Measurements from ENCODE around the gene ETNPPL.
"Not testable (repeated sequence)": the region's sequence is repeated elsewhere in the genome, so short reads cannot be mapped to it uniquely, and the experiment has no call there.

ETNPPL gene

GRCh38 chr4:108725457-108725856 lies 37.4 kb downstream of the ETNPPL start:
- Histone ChIP-seq H3F3A (ENCODE audit: insufficient read depth) (no peaks in the 10 kb centered on the region), H4K20me1 (ENCODE audit: low read depth, low read length) (no peaks in the 10 kb centered on the region)

GRCh38 chr4:108717386-108717785 lies 45.5 kb downstream of the ETNPPL start:
- Histone ChIP-seq H3K9me2 (replicated peaks; ENCODE audit: insufficient read depth, low read length) (no peaks in the 10 kb centered on the region), H3K9ac (ENCODE audit: low read length) (no peak overlapping the region), H3K27me3 (ENCODE audit: low read length) (no peaks in the 10 kb centered on the region), H4K20me1 (ENCODE audit: low read depth, low read length) (no peaks in the 10 kb centered on the region), H3K27ac (ENCODE audit: low read depth, low read length) (no peak overlapping the region), H3K4me3 (ENCODE audit: insufficient read depth, low read length, poor library complexity, severe bottlenecking) (no peak overlapping the region), H3K4me2 (ENCODE audit: low read depth, low read length, poor library complexity, severe bottlenecking) (no peak overlapping the region), H3K79me2 (ENCODE audit: insufficient read depth, low read length) (no peaks in the 10 kb centered on the region), H2AFZ (ENCODE audit: low read depth, low read length, severe bottlenecking) (no peak overlapping the region), H3K36me3 (ENCODE audit: low read length) (no peaks in the 10 kb centered on the region), H3K9me3 (ENCODE audit: insufficient read depth, low read length) (no peaks in the 10 kb centered on the region), H3F3A (ENCODE audit: insufficient read depth) (no peaks in the 10 kb centered on the region)
- TF ChIP-seq CTCF (IDR thresholded peaks at IDR 0.05; ENCODE audit: insufficient read depth, low read length, poor library complexity, severe bottlenecking), result no peak
- no peak for TF ChIP-seq EZH2phosphoT487 (conservative IDR thresholded peaks at IDR 0.05; ENCODE audit: low read length)

More at GRCh38 chr4:108725457-108725856, 37.4 kb downstream of the ETNPPL start:
- no peak overlapping the region for H2AFZ ChIP-seq (ENCODE audit: low read depth, low read length, severe bottlenecking)
- H3K9me2 ChIP-seq (replicated peaks; ENCODE audit: insufficient read depth, low read length), result no peaks in the 10 kb centered on the region
- H3K9ac ChIP-seq (ENCODE audit: low read length), result no peak overlapping the region
- no peaks in the 10 kb centered on the region for H3K27me3 ChIP-seq (ENCODE audit: low read length)
- no peak overlapping the region for H3K4me2 ChIP-seq (ENCODE audit: low read depth, low read length, poor library complexity, severe bottlenecking)
- no peak overlapping the region for H3K4me3 ChIP-seq (ENCODE audit: insufficient read depth, low read length, poor library complexity, severe bottlenecking)
- H3K27ac ChIP-seq (ENCODE audit: low read depth, low read length), result no peak overlapping the region
- no peaks in the 10 kb centered on the region for H3K36me3 ChIP-seq (ENCODE audit: low read length)
- no peaks in the 10 kb centered on the region for H3K79me2 ChIP-seq (ENCODE audit: insufficient read depth, low read length)
- no peaks in the 10 kb centered on the region for H3K9me3 ChIP-seq (ENCODE audit: insufficient read depth, low read length)
- TF ChIP-seq EZH2phosphoT487 (conservative IDR thresholded peaks at IDR 0.05; ENCODE audit: low read length), result no peak

GRCh38 chr4:108716340-108716739 lies 46.5 kb downstream of the ETNPPL start:
- TF ChIP-seq CTCF (IDR thresholded peaks at IDR 0.05; ENCODE audit: insufficient read depth, low read length, poor library complexity, severe bottlenecking), result no peak
- no peak for TF ChIP-seq EZH2phosphoT487 (conservative IDR thresholded peaks at IDR 0.05; ENCODE audit: low read length)
- Histone ChIP-seq H3K9me3 (ENCODE audit: insufficient read depth, low read length) (no peaks in the 10 kb centered on the region), H3K4me3 (ENCODE audit: insufficient read depth, low read length, poor library complexity, severe bottlenecking) (no peak overlapping the region)

GRCh38 chr4:108714880-108715279 lies 48.0 kb downstream of the ETNPPL start:
- Histone ChIP-seq H2AFZ (ENCODE audit: low read depth, low read length, severe bottlenecking) (no peak overlapping the region), H3K9ac (ENCODE audit: low read length) (no peak overlapping the region), H3F3A (ENCODE audit: insufficient read depth) (no peaks in the 10 kb centered on the region)

More at GRCh38 chr4:108716340-108716739, 46.5 kb downstream of the ETNPPL start:
- Histone ChIP-seq H3K9me2 (replicated peaks; ENCODE audit: insufficient read depth, low read length) (no peaks in the 10 kb centered on the region), H2AFZ (ENCODE audit: low read depth, low read length, severe bottlenecking) (no peak overlapping the region), H3K4me2 (ENCODE audit: low read depth, low read length, poor library complexity, severe bottlenecking) (no peak overlapping the region), H3K36me3 (ENCODE audit: low read length) (no peaks in the 10 kb centered on the region), H3F3A (ENCODE audit: insufficient read depth) (no peaks in the 10 kb centered on the region), H4K20me1 (ENCODE audit: low read depth, low read length) (no peaks in the 10 kb centered on the region), H3K9ac (ENCODE audit: low read length) (no peak overlapping the region), H3K79me2 (ENCODE audit: insufficient read depth, low read length) (no peaks in the 10 kb centered on the region), H3K27me3 (ENCODE audit: low read length) (no peaks in the 10 kb centered on the region), H3K27ac (ENCODE audit: low read depth, low read length) (no peak overlapping the region)

GRCh38 chr4:108710578-108710977 lies 52.3 kb downstream of the ETNPPL start:
- H3K9me3 ChIP-seq (ENCODE audit: insufficient read depth, low read length); H3K27ac ChIP-seq (ENCODE audit: low read depth, low read length); H3K36me3 ChIP-seq (ENCODE audit: low read length); H2AFZ ChIP-seq (ENCODE audit: low read depth, low read length, severe bottlenecking); H3F3A ChIP-seq (ENCODE audit: insufficient read depth); H3K9ac ChIP-seq (ENCODE audit: low read length); H3K9me2 ChIP-seq (replicated peaks; ENCODE audit: insufficient read depth, low read length); H4K20me1 ChIP-seq (ENCODE audit: low read depth, low read length); H3K4me3 ChIP-seq (ENCODE audit: insufficient read depth, low read length, poor library complexity, severe bottlenecking); H3K4me2 ChIP-seq (ENCODE audit: low read depth, low read length, poor library complexity, severe bottlenecking); H3K27me3 ChIP-seq (ENCODE audit: low read length); H3K79me2 ChIP-seq (ENCODE audit: insufficient read depth, low read length): not testable (repeated sequence)

More at GRCh38 chr4:108714880-108715279, 48.0 kb downstream of the ETNPPL start:
- no peaks in the 10 kb centered on the region for H3K36me3 ChIP-seq (ENCODE audit: low read length)
- no peaks in the 10 kb centered on the region for H3K27me3 ChIP-seq (ENCODE audit: low read length)
- no peaks in the 10 kb centered on the region for H4K20me1 ChIP-seq (ENCODE audit: low read depth, low read length)
- no peaks in the 10 kb centered on the region for H3K9me3 ChIP-seq (ENCODE audit: insufficient read depth, low read length)
- no peaks in the 10 kb centered on the region for H3K9me2 ChIP-seq (replicated peaks; ENCODE audit: insufficient read depth, low read length)
- no peak overlapping the region for H3K4me2 ChIP-seq (ENCODE audit: low read depth, low read length, poor library complexity, severe bottlenecking)
- no peak overlapping the region for H3K4me3 ChIP-seq (ENCODE audit: insufficient read depth, low read length, poor library complexity, severe bottlenecking)
- no peaks in the 10 kb centered on the region for H3K79me2 ChIP-seq (ENCODE audit: insufficient read depth, low read length)
- TF ChIP-seq CTCF (IDR thresholded peaks at IDR 0.05; ENCODE audit: insufficient read depth, low read length, poor library complexity, severe bottlenecking) (no peak), EZH2phosphoT487 (conservative IDR thresholded peaks at IDR 0.05; ENCODE audit: low read length) (no peak)
- H3K27ac ChIP-seq (ENCODE audit: low read depth, low read length), result no peak overlapping the region

All from SU-DHL-6 (cell line).